KMS-11 (cell line): Measurements from ENCODE around the gene NAGS.

ENCODE experiments used
- H2AFZ ChIP-seq: fragments of 200-600 bp; sonication (generic); 2 replicates; pipeline ENCODE4 v1.6.1; 2016; ENCODE audit warnings: antibody characterized with exemption, mixed run types, low read depth
- H3K27ac ChIP-seq: fragments of 200-600 bp; sonication (generic); 2 replicates; pipeline ENCODE4 v1.6.1; 2016; ENCODE audit warnings: mild to moderate bottlenecking, mixed run types
- H3K27me3 ChIP-seq: fragments of 200-600 bp; sonication (generic); 2 replicates; pipeline ENCODE4 v1.6.1; 2017; ENCODE audit warnings: mild to moderate bottlenecking, low read depth, mixed run types, moderate library complexity; ENCODE audit not compliant: insufficient read depth
- H3K36me3 ChIP-seq: fragments of 200-600 bp; sonication (generic); 2 replicates; pipeline ENCODE4 v1.6.1; 2017; ENCODE audit warnings: mild to moderate bottlenecking, mixed run types; ENCODE audit not compliant: insufficient read depth
- H3K4me1 ChIP-seq: fragments of 200-600 bp; sonication (generic); 2 replicates; pipeline ENCODE4 v1.6.1; 2016; ENCODE audit warnings: mild to moderate bottlenecking, low read depth, mixed run types; ENCODE audit not compliant: poor library complexity, severe bottlenecking
- H3K4me2 ChIP-seq: fragments of 200-600 bp; sonication (generic); 2 replicates; pipeline ENCODE4 v1.7.0; 2016; ENCODE audit warnings: mild to moderate bottlenecking, mixed run types
- H3K4me3 ChIP-seq: fragments of 200-600 bp; sonication (generic); IDR thresholded peaks from 2 replicates; pipeline ENCODE4 v1.6.1; 2017; ENCODE audit warnings: low read depth, low read length, mixed read lengths; ENCODE audit not compliant: insufficient read depth
- H3K79me2 ChIP-seq: fragments of 200-600 bp; sonication (generic); 2 replicates; pipeline ENCODE4 v1.6.1; 2016; ENCODE audit warnings: low read depth, mixed run types; ENCODE audit not compliant: insufficient read depth
- H3K9ac ChIP-seq: fragments of 200-600 bp; sonication (generic); 2 replicates; pipeline ENCODE4 v1.6.1; 2016; ENCODE audit warnings: mild to moderate bottlenecking, mixed run types
- H4K20me1 ChIP-seq: fragments of 200-600 bp; sonication (generic); 2 replicates; pipeline ENCODE4 v1.6.1; 2016; ENCODE audit warnings: mild to moderate bottlenecking, mixed run types; ENCODE audit not compliant: insufficient read depth
- CTCF ChIP-seq: fragments of 200-600 bp; sonication (generic); conservative IDR thresholded peaks from 2 replicates; pipeline ENCODE4 v1.6.1; 2017; ENCODE audit warnings: low read depth, mild to moderate bottlenecking, antibody characterized with exemption, low read length, moderate library complexity, mixed read lengths

Gene NAGS

GRCh38 chr17:44024271-44024663, 19.8 kb downstream of the NAGS start:
- H3K27ac ChIP-seq = no peak overlapping the region
- no peaks in the 10 kb centered on the region for H3K36me3 ChIP-seq
- no peak for TF ChIP-seq CTCF
- H3K27me3 ChIP-seq = no peaks in the 10 kb centered on the region
- no peak overlapping the region for H2AFZ ChIP-seq
- no peak overlapping the region for H3K9ac ChIP-seq
- H3K4me2 ChIP-seq = no peak overlapping the region
- H3K4me3 ChIP-seq = no peak overlapping the region
- no peaks in the 10 kb centered on the region for H3K79me2 ChIP-seq
- H4K20me1 ChIP-seq = no peaks in the 10 kb centered on the region
- no peaks in the 10 kb centered on the region for H3K4me1 ChIP-seq

- Histone ChIP-seq H3K9ac (no peak overlapping the region), H3K4me3 (no peak overlapping the region), H4K20me1 (no peaks in the 10 kb centered on the region), H3K79me2 (no peaks in the 10 kb centered on the region), H3K4me2 (no peak overlapping the region), H3K36me3 (no peaks in the 10 kb centered on the region), H3K27ac (no peak overlapping the region), H3K27me3 (no peaks in the 10 kb centered on the region), H3K4me1 (no peaks in the 10 kb centered on the region), H2AFZ (no peak overlapping the region)
- TF ChIP-seq CTCF = no peak
Observed at GRCh38 chr17:44024853-44025252, 20.4 kb downstream of the NAGS start.

GRCh38 chr17:44029736-44030135, 25.3 kb downstream of the NAGS start:
- no peaks in the 10 kb centered on the region for H3K79me2 ChIP-seq
- no peaks in the 10 kb centered on the region for H3K27me3 ChIP-seq
- no peak overlapping the region for H3K9ac ChIP-seq
- no peak for TF ChIP-seq CTCF
- H3K4me2 ChIP-seq = no peak overlapping the region
- H3K27ac ChIP-seq = no peak overlapping the region
- no peak overlapping the region for H3K4me3 ChIP-seq
- H3K4me1 ChIP-seq = peaks cover 4% of the 10 kb centered on the region
- H2AFZ ChIP-seq = no peak overlapping the region
- H4K20me1 ChIP-seq = no peaks in the 10 kb centered on the region
- H3K36me3 ChIP-seq = no peaks in the 10 kb centered on the region

GRCh38 chr17:44030482-44030881, 26.1 kb downstream of the NAGS start:
- H3K4me1 ChIP-seq = peaks cover 4% of the 10 kb centered on the region
- no peaks in the 10 kb centered on the region for H3K79me2 ChIP-seq
- H2AFZ ChIP-seq = no peak overlapping the region
- H3K27ac ChIP-seq = no peak overlapping the region
- H3K36me3 ChIP-seq = no peaks in the 10 kb centered on the region
- no peaks in the 10 kb centered on the region for H3K27me3 ChIP-seq
- TF ChIP-seq CTCF = no peak
- H4K20me1 ChIP-seq = no peaks in the 10 kb centered on the region
- no peak overlapping the region for H3K9ac ChIP-seq
- no peak overlapping the region for H3K4me2 ChIP-seq
- no peak overlapping the region for H3K4me3 ChIP-seq
